Hepatocyte (in vitro differentiated cells): ENCODE measurements around the gene DMWD.

Source experiments
- EZH2 ChIP-seq: fragments of 200-600 bp; sonication (generic); IDR thresholded peaks from 2 replicates; pipeline ENCODE4 v1.6.1; 2016; ENCODE audit warnings: antibody characterized with exemption, mild to moderate bottlenecking, borderline replicate concordance
- EZH2phosphoT487 ChIP-seq: fragments of 200-600 bp; sonication (generic); IDR thresholded peaks from one replicate; pipeline ENCODE4 v1.6.1; 2018; ENCODE audit warnings: antibody characterized with exemption, mild to moderate bottlenecking, low read depth, moderate library complexity; ENCODE audit not compliant: unreplicated experiment, severe bottlenecking
- TF ChIP-seq, protein P1 (sequence below): fragments of 200-600 bp; sonication (generic); IDR thresholded peaks from 2 replicates; pipeline ENCODE4 v1.5.1; 2016; ENCODE audit warnings: antibody characterized with exemption, mild to moderate bottlenecking; ENCODE audit not compliant: poor library complexity

DNA sequence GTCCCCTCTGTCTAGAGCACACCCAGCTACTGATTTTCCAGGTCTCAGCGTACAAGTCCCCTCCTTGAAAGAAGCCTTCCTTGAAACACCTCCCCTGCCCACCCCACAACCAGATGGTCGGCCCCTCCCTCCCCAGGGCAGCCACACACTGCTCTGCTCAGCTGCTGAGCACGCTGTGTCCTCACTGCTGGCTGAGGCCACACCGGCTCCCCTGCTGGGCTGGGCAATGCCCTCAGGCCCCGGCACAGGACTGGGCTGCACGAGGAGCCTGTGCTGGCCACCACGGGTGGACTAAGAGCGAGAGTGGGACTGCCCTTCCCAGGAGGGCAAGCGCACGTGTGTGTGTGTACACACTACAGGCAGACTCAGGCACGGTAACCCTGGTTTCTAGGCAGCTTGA, 34.3 kb upstream of the DMWD start:
- TF ChIP-seq, protein P1, sequence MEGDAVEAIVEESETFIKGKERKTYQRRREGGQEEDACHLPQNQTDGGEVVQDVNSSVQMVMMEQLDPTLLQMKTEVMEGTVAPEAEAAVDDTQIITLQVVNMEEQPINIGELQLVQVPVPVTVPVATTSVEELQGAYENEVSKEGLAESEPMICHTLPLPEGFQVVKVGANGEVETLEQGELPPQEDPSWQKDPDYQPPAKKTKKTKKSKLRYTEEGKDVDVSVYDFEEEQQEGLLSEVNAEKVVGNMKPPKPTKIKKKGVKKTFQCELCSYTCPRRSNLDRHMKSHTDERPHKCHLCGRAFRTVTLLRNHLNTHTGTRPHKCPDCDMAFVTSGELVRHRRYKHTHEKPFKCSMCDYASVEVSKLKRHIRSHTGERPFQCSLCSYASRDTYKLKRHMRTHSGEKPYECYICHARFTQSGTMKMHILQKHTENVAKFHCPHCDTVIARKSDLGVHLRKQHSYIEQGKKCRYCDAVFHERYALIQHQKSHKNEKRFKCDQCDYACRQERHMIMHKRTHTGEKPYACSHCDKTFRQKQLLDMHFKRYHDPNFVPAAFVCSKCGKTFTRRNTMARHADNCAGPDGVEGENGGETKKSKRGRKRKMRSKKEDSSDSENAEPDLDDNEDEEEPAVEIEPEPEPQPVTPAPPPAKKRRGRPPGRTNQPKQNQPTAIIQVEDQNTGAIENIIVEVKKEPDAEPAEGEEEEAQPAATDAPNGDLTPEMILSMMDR, result no peak
- TF ChIP-seq EZH2 (no peak), EZH2phosphoT487 (no peak)
